SK-N-SH (cell line): ENCODE results near the gene MARCHF3. TPM values are rescaled to one million over a fixed set of nuclear protein-coding genes. Genes with fewer than 3 reads are reported as not detected.

Source experiments
- CTCF ChIA-PET: fragments of 300-600, 350-600 bp; formaldehyde crosslinking; extraction: SDS; loops from one replicate; lab custom pipeline; 2021; lab: Yijun Ruan, JAX
- POLR2A ChIA-PET: fragments of 350-600 bp; sonication (Branson Sonifier 250); formaldehyde crosslinking; extraction: SDS; loops from one replicate; lab custom pipeline; 2020; ENCODE audit warnings: antibody characterized with exemption, inconsistent platforms; lab: Yijun Ruan, JAX
- DNase-seq: peaks from one replicate; pipeline ENCODE4 v3.0.0; 2012
- H2AFZ ChIP-seq: fragments of 200-600 bp; sonication (generic); 2 replicates; pipeline ENCODE4 v1.8.1; 2016; ENCODE audit warnings: antibody characterized with exemption, mild to moderate bottlenecking, low read depth
- H3F3A ChIP-seq: fragments of 200-600 bp; sonication (generic); replicated peaks from 2 replicates; pipeline ENCODE3; 2016; ENCODE audit warnings: antibody characterized with exemption, mild to moderate bottlenecking; ENCODE audit not compliant: insufficient read depth
- H3K27ac ChIP-seq, 2 experiments: fragments of 200-500 bp in 1 of 2; fragments of 200-600 bp in 1 of 2; sonication (Bioruptor generic) in 1 of 2; sonication (generic), shearing (Covaris generic) in 1 of 2; 2 replicates each; pipeline versions ENCODE4 v1.5.1 to v1.6.1; 2014 to 2016; ENCODE audit warnings: low read depth in 2 of 2, inconsistent platforms in 1 of 2, low read length in 1 of 2, mild to moderate bottlenecking in 1 of 2, mixed read lengths in 1 of 2
- H3K27me3 ChIP-seq: fragments of 200-600 bp; sonication (generic), shearing (Covaris generic); 2 replicates; pipeline ENCODE4 v1.6.1; 2016; ENCODE audit warnings: mixed run types; ENCODE audit not compliant: insufficient read depth
- H3K36me3 ChIP-seq, 2 experiments: fragments of 200-500 bp in 1 of 2; fragments of 200-600 bp in 1 of 2; sonication (Bioruptor generic) in 1 of 2; sonication (generic) in 1 of 2; replicated peaks in 1 of 2; 2 replicates each; pipeline versions ENCODE3 to v1.5.1; 2014 to 2016; ENCODE audit warnings: low read length in 1 of 2, mild to moderate bottlenecking in 1 of 2; ENCODE audit not compliant: insufficient read depth in 2 of 2, control insufficient read depth in 1 of 2
- H3K4me1 ChIP-seq, 2 experiments: fragments of 200-500 bp in 1 of 2; fragments of 200-600 bp in 1 of 2; sonication (Bioruptor generic) in 1 of 2; sonication (generic), shearing (Covaris generic) in 1 of 2; 2 replicates each; pipeline versions ENCODE4 v1.5.1 to v1.6.1; 2014 to 2016; ENCODE audit warnings: low read depth in 1 of 2, low read length in 1 of 2, mixed run types in 1 of 2; ENCODE audit not compliant: insufficient read depth in 2 of 2, control insufficient read depth in 1 of 2
- H3K4me2 ChIP-seq: fragments of 200-600 bp; sonication (generic), shearing (Covaris generic); 2 replicates; pipeline ENCODE4 v1.6.1; 2017; ENCODE audit warnings: mixed run types
- H3K4me3 ChIP-seq, 2 experiments: fragments of 200-500 bp in 1 of 2; fragments of 200-600 bp in 1 of 2; sonication (Bioruptor generic) in 1 of 2; sonication (generic), shearing (Covaris generic) in 1 of 2; 2 replicates each; pipeline versions ENCODE4 v1.5.1 to v1.8.1; 2014 to 2016; ENCODE audit warnings: low read depth in 2 of 2, inconsistent platforms in 1 of 2, low read length in 1 of 2, mild to moderate bottlenecking in 1 of 2, mixed read lengths in 1 of 2, moderate library complexity in 1 of 2
- H3K79me2 ChIP-seq: fragments of 200-600 bp; sonication (generic); 2 replicates; pipeline ENCODE4 v1.8.1; 2017; ENCODE audit warnings: mild to moderate bottlenecking; ENCODE audit not compliant: insufficient read depth
- H3K9ac ChIP-seq: fragments of 200-600 bp; sonication (generic); 2 replicates; pipeline ENCODE4 v1.6.1; 2017; ENCODE audit warnings: mixed run types
- H3K9me2 ChIP-seq: fragments of 200-600 bp; sonication (generic); 2 replicates; pipeline ENCODE4 v1.6.1; 2017; ENCODE audit warnings: mixed run types
- H3K9me3 ChIP-seq: fragments of 200-600 bp; sonication (generic); 2 replicates; pipeline ENCODE4 v1.6.1; 2017; ENCODE audit warnings: mixed run types, mild to moderate bottlenecking, moderate library complexity
- H4K20me1 ChIP-seq: fragments of 200-600 bp; sonication (generic); 2 replicates; pipeline ENCODE4 v1.6.1; 2017; ENCODE audit warnings: mild to moderate bottlenecking, mixed run types; ENCODE audit not compliant: insufficient read depth
- ELF1 ChIP-seq: IDR thresholded peaks from 2 replicates; pipeline ENCODE4 v1.4.0; 2012
- FOSL2 ChIP-seq: IDR thresholded peaks from 2 replicates; pipeline ENCODE4 v1.4.0; 2012; ENCODE audit warnings: low read depth, mild to moderate bottlenecking, moderate library complexity, borderline replicate concordance
- GATA2 ChIP-seq: sonication (generic); formaldehyde crosslinking; IDR thresholded peaks from 2 replicates; pipeline ENCODE4 v1.5.0; 2020; ENCODE audit warnings: mild to moderate bottlenecking, missing genetic modification reagents
- MAX ChIP-seq: IDR thresholded peaks from 2 replicates; pipeline ENCODE4 v1.4.0; 2012; ENCODE audit warnings: low read depth
- NFIC ChIP-seq: IDR thresholded peaks from 2 replicates; pipeline ENCODE4 v1.4.0; 2012; ENCODE audit warnings: borderline replicate concordance
- NRF1 ChIP-seq: IDR thresholded peaks from 2 replicates; pipeline ENCODE4 v1.6.1; 2012; ENCODE audit warnings: low read depth, mild to moderate bottlenecking, low read length
- RXRA ChIP-seq: IDR thresholded peaks from 2 replicates; pipeline ENCODE4 v1.4.0; 2012; ENCODE audit warnings: low read depth, mild to moderate bottlenecking, borderline replicate concordance
- TEAD4 ChIP-seq: IDR thresholded peaks from 2 replicates; pipeline ENCODE4 v1.4.0; 2012; ENCODE audit warnings: mild to moderate bottlenecking, borderline replicate concordance; ENCODE audit not compliant: insufficient read depth
- YY1 ChIP-seq: IDR thresholded peaks from 2 replicates; pipeline ENCODE4 v1.4.0; 2012; ENCODE audit warnings: low read depth, mild to moderate bottlenecking
- WGBS: methylation state at CpG from one replicate; pipeline ENCODE4 v1.1.6; 2017; ENCODE audit warnings: low lambda C conversion rate; 5-methylcytosine and 5-hydroxymethylcytosine counted together
- polyA plus RNA-seq, 3 experiments: library from polyadenylated mRNA; depleted of rRNA; stranded (reverse); fragments of >200 nt; gene quantifications; 2 replicates each; pipeline ENCODE4 v1.2.3, GENCODE V29; 2012
- TF ChIP-seq, protein P1 (sequence below): fragments of 150-350 bp; IDR thresholded peaks from 2 replicates; pipeline ENCODE4 v1.6.1; 2017; ENCODE audit warnings: antibody characterized with exemption, low read length, low read depth, borderline replicate concordance
- TF ChIP-seq, protein P2 (sequence below): fragments of 200-600 bp; sonication (generic); IDR thresholded peaks from 2 replicates; pipeline ENCODE4 v1.6.1; 2017; ENCODE audit warnings: antibody characterized with exemption, mild to moderate bottlenecking, moderate library complexity

MARCHF3 gene
- polyA plus RNA-seq, 1 of the 3 experiments (the other 2 are of a cell fraction), result 21.5 TPM

GRCh38 chr5:126831156-126831555 lies 199.2 kb downstream of the MARCHF3 start:
- Histone ChIP-seq H3K79me2 (peaks cover 42% of the 10 kb centered on the region), H3K27me3 (no peaks in the 10 kb centered on the region), H3K27ac (no peak overlapping the region), H3K4me1 (peaks cover 0 to 2% of the 10 kb centered on the region in 2 experiments; a peak in 1 of 4 replicates), H3K4me3 (no peak overlapping the region), H3K4me2 (no peak overlapping the region), H3K36me3 (peaks cover 53 to 71% of the 10 kb centered on the region in 2 experiments), H4K20me1 (no peaks in the 10 kb centered on the region), H2AFZ (no peak overlapping the region), H3K9ac (no peak overlapping the region), H3F3A (peaks cover 4% of the 10 kb centered on the region), H3K9me2 (no peaks in the 10 kb centered on the region), H3K9me3 (no peaks in the 10 kb centered on the region)
- CTCF ChIA-PET, result interaction anchor here (1.0 to 1.4 kb wide), 5 partner anchors 14 to 198 kb away, joined by 3 to 5 read pairs (median 4); no protein-coding TSS in a partner anchor
- POLR2A ChIA-PET, result no interaction called here
- no peak for DNase-seq
- TF ChIP-seq MAX (no peak), YY1 (no peak), FOSL2 (no peak), RXRA (no peak), NRF1 (no peak), TEAD4 (no peak), ELF1 (no peak), NFIC (no peak)
- WGBS, result 86% methylated on average over 1 of the region's 1 CpG

DNA sequence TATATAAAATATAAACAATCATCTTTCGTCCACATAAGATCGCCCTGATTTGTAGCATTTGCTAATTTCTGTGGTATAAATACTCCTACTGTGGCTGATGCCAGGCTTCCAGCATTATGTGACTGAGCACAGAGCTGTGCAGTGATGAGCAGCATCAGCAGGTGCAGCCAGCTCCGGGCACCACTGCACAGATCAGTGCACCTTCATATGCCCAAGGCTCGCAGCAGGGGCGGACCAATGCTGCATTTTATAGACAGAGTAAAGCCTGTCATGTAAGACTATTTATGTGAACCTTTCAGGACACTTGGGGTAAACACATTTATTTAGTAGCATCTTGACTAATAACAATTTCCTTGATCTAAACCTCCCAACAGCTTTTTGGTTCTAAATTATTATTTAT lies 200.3 kb downstream of the MARCHF3 start:
- Histone ChIP-seq H3K27me3 (no peaks in the 10 kb centered on the region), H3K79me2 (peaks cover 37% of the 10 kb centered on the region), H3K4me2 (no peak overlapping the region), H2AFZ (no peak overlapping the region), H3K27ac (no peak overlapping the region; a peak in 1 of 4 replicates), H3F3A (no peaks in the 10 kb centered on the region), H3K4me3 (no peak overlapping the region), H3K9ac (no peak overlapping the region), H3K4me1 (peaks cover 0 to 2% of the 10 kb centered on the region in 2 experiments; a peak in 1 of 4 replicates), H3K36me3 (peaks cover 51 to 75% of the 10 kb centered on the region in 2 experiments), H3K9me3 (no peaks in the 10 kb centered on the region), H3K9me2 (no peaks in the 10 kb centered on the region), H4K20me1 (no peaks in the 10 kb centered on the region)
- POLR2A ChIA-PET, result no interaction called here
- DNase-seq, result no peak
- TF ChIP-seq, protein P1, sequence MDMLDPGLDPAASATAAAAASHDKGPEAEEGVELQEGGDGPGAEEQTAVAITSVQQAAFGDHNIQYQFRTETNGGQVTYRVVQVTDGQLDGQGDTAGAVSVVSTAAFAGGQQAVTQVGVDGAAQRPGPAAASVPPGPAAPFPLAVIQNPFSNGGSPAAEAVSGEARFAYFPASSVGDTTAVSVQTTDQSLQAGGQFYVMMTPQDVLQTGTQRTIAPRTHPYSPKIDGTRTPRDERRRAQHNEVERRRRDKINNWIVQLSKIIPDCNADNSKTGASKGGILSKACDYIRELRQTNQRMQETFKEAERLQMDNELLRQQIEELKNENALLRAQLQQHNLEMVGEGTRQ, result no peak
- TF ChIP-seq GATA2 (CRISPR knock-in tag) (no peak), NFIC (no peak), MAX (no peak)
- TF ChIP-seq, protein P2, sequence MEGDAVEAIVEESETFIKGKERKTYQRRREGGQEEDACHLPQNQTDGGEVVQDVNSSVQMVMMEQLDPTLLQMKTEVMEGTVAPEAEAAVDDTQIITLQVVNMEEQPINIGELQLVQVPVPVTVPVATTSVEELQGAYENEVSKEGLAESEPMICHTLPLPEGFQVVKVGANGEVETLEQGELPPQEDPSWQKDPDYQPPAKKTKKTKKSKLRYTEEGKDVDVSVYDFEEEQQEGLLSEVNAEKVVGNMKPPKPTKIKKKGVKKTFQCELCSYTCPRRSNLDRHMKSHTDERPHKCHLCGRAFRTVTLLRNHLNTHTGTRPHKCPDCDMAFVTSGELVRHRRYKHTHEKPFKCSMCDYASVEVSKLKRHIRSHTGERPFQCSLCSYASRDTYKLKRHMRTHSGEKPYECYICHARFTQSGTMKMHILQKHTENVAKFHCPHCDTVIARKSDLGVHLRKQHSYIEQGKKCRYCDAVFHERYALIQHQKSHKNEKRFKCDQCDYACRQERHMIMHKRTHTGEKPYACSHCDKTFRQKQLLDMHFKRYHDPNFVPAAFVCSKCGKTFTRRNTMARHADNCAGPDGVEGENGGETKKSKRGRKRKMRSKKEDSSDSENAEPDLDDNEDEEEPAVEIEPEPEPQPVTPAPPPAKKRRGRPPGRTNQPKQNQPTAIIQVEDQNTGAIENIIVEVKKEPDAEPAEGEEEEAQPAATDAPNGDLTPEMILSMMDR, result no peak
- 89% methylated on average over 5 of the region's 5 CpGs for WGBS
- CTCF ChIA-PET, result interaction anchor here (1.0 to 1.1 kb wide), 2 partner anchors 21 to 52 kb away, joined by 3 to 4 read pairs; no protein-coding TSS in a partner anchor
